CD4-positive, alpha-beta memory T cell (primary cell): ENCODE data around the gene COMMD9. TPM values are rescaled to one million over a fixed set of nuclear protein-coding genes. Genes with fewer than 3 reads are reported as not detected.

Experiments used
- CTCF ChIA-PET: fragments of 350-600 bp; sonication (Branson Sonifier 250); formaldehyde crosslinking; loops from one replicate; lab custom pipeline; 2021; ENCODE audit warnings: inconsistent platforms; ENCODE audit not compliant: partially characterized antibody; lab: Charles Lee
- POLR2A ChIA-PET: fragments of 350-600 bp; sonication (Branson Sonifier 250); formaldehyde crosslinking; loops from one replicate; lab custom pipeline; 2021; ENCODE audit not compliant: partially characterized antibody; lab: Charles Lee
- DNase-seq, 5 donors: peaks; one replicate each; pipeline versions ENCODE4 v3.0.0 to v3.0.0-alpha.2; 2020 to 2022; ENCODE audit warnings: mixed read lengths in 1 of 5
- H3K27ac ChIP-seq: one replicate; pipeline ENCODE4 v1.7.0; 2013; ENCODE audit warnings: low read depth, low read length
- H3K27me3 ChIP-seq: 2 replicates; pipeline ENCODE4 v1.7.0; 2013; ENCODE audit warnings: mild to moderate bottlenecking, low read length, moderate library complexity; ENCODE audit not compliant: insufficient read depth
- H3K36me3 ChIP-seq: 2 replicates; pipeline ENCODE4 v1.7.0; 2013; ENCODE audit warnings: mild to moderate bottlenecking, low read length, moderate library complexity; ENCODE audit not compliant: insufficient read depth
- H3K4me1 ChIP-seq: 2 replicates; pipeline ENCODE4 v1.7.0; 2013; ENCODE audit warnings: mild to moderate bottlenecking, low read length, moderate library complexity; ENCODE audit not compliant: insufficient read depth
- H3K4me3 ChIP-seq, 2 donors: one replicate each; pipeline ENCODE4 v1.7.0; 2013; ENCODE audit warnings: low read length in 2 of 2, mild to moderate bottlenecking in 1 of 2
- H3K9me3 ChIP-seq, 2 donors: one replicate each; pipeline ENCODE4 v1.7.0; 2013; ENCODE audit warnings: low read length in 2 of 2, control low read depth in 1 of 2; ENCODE audit not compliant: control insufficient read depth in 1 of 2
- H3K27ac Mint-ChIP-seq, 7 donors: one replicate each; pipeline ENCODE4 v1.8.0; 2020 to 2021; ENCODE audit warnings: mixed read lengths in 7 of 7, mild to moderate bottlenecking in 6 of 7, inconsistent platforms in 3 of 7, moderate library complexity in 3 of 7
- H3K27me3 Mint-ChIP-seq, 2 donors: one replicate each; pipeline ENCODE4 v1.8.0; 2020 to 2021; ENCODE audit warnings: mixed read lengths in 2 of 2
- H3K36me3 Mint-ChIP-seq, 2 donors: one replicate each; pipeline ENCODE4 v1.8.0; 2020 to 2021; ENCODE audit warnings: mixed read lengths in 2 of 2, inconsistent platforms in 1 of 2, mild to moderate bottlenecking in 1 of 2
- H3K4me1 Mint-ChIP-seq, 4 donors: one replicate each; pipeline ENCODE4 v1.8.0; 2020 to 2021; ENCODE audit warnings: mixed read lengths in 4 of 4, mild to moderate bottlenecking in 1 of 4
- H3K4me3 Mint-ChIP-seq, 8 donors: one replicate each; pipeline ENCODE4 v1.8.0; 2020 to 2021; ENCODE audit warnings: mixed read lengths in 8 of 8, mild to moderate bottlenecking in 7 of 8, moderate library complexity in 6 of 8, inconsistent platforms in 3 of 8
- H3K9me3 Mint-ChIP-seq, 8 donors: one replicate each; pipeline ENCODE4 v1.8.0; 2020 to 2021; ENCODE audit warnings: mixed read lengths in 8 of 8, mild to moderate bottlenecking in 5 of 8, inconsistent platforms in 3 of 8, moderate library complexity in 1 of 8
- intact Hi-C: fragments of 100-400 bp; cut with micrococcal nuclease; formaldehyde crosslinking; loops from one replicate; pipeline ENCODE4 v1.15.1; 2023
- polyA plus RNA-seq, 2 donors: library from polyadenylated mRNA; unstranded; fragments of 300-500 nt; fragmentation: Illumina TruSeq; gene quantifications; one replicate each; pipeline ENCODE4 v1.2.3, GENCODE V29; 2021
- total RNA-seq, 2 experiments: library from RNA; stranded (reverse); gene quantifications; one replicate each; pipeline ENCODE4 v1.2.3, GENCODE V29; 2021

Gene COMMD9
- total and polyA plus RNA-seq, 4 experiments from 2014 or later, result 33.9 to 91.7 (median 54.4) TPM

DNA sequence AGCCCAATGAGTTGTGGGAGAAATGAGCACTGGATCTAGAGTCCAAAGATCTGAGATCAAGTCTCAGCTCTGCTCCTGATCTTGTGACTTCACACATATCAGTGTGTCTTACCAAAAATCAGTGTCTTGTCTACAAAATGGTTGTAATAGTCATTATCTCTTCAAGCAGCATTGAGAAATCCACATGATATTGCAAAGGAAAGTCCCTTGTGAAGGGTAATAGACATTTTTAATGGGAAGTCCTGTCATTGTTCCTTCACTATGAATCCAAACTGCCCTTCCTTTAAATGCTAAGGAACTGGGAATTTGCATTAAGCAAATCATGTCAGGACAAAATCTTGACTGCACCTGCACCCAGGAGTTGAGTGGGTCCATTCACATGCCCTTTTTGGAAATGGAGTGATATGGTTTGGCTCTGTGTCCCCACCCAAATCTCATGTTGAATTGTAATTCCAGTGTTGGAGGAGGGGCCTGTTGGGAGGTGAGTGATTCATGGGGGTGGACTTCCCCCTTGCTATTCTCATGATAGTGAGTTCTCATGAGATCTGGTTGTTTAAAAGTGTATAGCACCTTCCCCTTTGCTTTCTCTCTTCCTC lies 51.1 kb downstream of the COMMD9 start:
- H3K27me3 Mint-ChIP-seq, result peaks cover 5 to 19% of the 10 kb centered on the region in 2 donors

GRCh38 chr11:36237391-36237790 lies 51.8 kb downstream of the COMMD9 start:
- no peak for DNase-seq
- H3K36me3 Mint-ChIP-seq, result no peaks in the 10 kb centered on the region
- CTCF ChIA-PET, result no interaction called here
- Histone ChIP-seq H3K27ac (no peak overlapping the region), H3K4me1 (no peaks in the 10 kb centered on the region), H3K9me3 (no peaks in the 10 kb centered on the region), H3K27me3 (no peaks in the 10 kb centered on the region), H3K4me3 (no peak overlapping the region), H3K36me3 (no peaks in the 10 kb centered on the region)
- no peaks in the 10 kb centered on the region for H3K4me1 Mint-ChIP-seq
- H3K27ac Mint-ChIP-seq, result no peak overlapping the region
- no peak overlapping the region for H3K4me3 Mint-ChIP-seq
- intact Hi-C loops, result no loop called here
- H3K9me3 Mint-ChIP-seq, result no peaks in the 10 kb centered on the region
- peaks cover 4 to 12% of the 10 kb centered on the region in 2 donors for H3K27me3 Mint-ChIP-seq
- POLR2A ChIA-PET, result no interaction called here

More for the DNA sequence above, 51.1 kb downstream of the COMMD9 start:
- H3K4me3 ChIP-seq, result no peak overlapping the region
- no peak for DNase-seq
- no peaks in the 10 kb centered on the region for H3K9me3 ChIP-seq
- CTCF ChIA-PET, result no interaction called here
- no peaks in the 10 kb centered on the region for H3K4me1 ChIP-seq
- intact Hi-C loops, result no loop called here
- no peaks in the 10 kb centered on the region for H3K36me3 Mint-ChIP-seq
- no peaks in the 10 kb centered on the region for H3K36me3 ChIP-seq
- no peaks in the 10 kb centered on the region for H3K9me3 Mint-ChIP-seq
- POLR2A ChIA-PET, result no interaction called here
- H3K4me3 Mint-ChIP-seq, result no peak overlapping the region
- no peak overlapping the region for H3K27ac Mint-ChIP-seq
- no peaks in the 10 kb centered on the region for H3K4me1 Mint-ChIP-seq
- H3K27me3 ChIP-seq, result no peaks in the 10 kb centered on the region
- H3K27ac ChIP-seq, result no peak overlapping the region

DNA sequence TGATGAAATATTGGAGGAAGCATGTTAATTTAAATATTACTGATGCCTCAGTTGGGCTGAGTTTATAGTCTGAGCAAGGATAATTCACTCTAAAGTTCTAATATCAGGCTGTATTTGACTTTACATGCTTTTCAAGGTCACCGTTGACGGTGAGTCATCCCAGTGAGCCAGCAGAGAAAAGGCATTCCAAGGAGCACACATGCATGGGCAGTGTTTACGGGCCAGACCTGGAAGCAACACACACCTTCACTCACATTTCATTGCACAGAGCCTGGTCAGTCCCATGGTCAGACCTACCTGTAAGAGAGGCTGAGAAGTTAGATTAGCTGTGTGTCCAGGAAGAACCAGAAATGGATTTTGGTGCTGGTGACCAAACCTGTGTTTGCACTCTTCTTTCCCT lies 53.5 kb downstream of the COMMD9 start:
- no peaks in the 10 kb centered on the region for H3K4me1 ChIP-seq
- peaks cover 7 to 10% of the 10 kb centered on the region in 2 donors for H3K27me3 Mint-ChIP-seq
- intact Hi-C loops, result no loop called here
- no peaks in the 10 kb centered on the region for H3K36me3 Mint-ChIP-seq
- H3K9me3 Mint-ChIP-seq, result no peaks in the 10 kb centered on the region
- no peaks in the 10 kb centered on the region for H3K27me3 ChIP-seq
- H3K4me3 ChIP-seq, result no peak overlapping the region
- H3K4me1 Mint-ChIP-seq, result no peaks in the 10 kb centered on the region
- no peak overlapping the region for H3K27ac ChIP-seq
- no peak for DNase-seq
- H3K9me3 ChIP-seq, result no peaks in the 10 kb centered on the region
- no peak overlapping the region for H3K27ac Mint-ChIP-seq
- ChIA-PET CTCF (no interaction called here), POLR2A (no interaction called here)
- no peak overlapping the region for H3K4me3 Mint-ChIP-seq
- H3K36me3 ChIP-seq, result no peaks in the 10 kb centered on the region

- no peaks in the 10 kb centered on the region for H3K36me3 ChIP-seq
- Mint-ChIP-seq H3K36me3 (no peaks in the 10 kb centered on the region), H3K4me3 (no peak overlapping the region), H3K27ac (no peak overlapping the region), H3K27me3 (peaks cover 7 to 12% of the 10 kb centered on the region in 2 donors), H3K4me1 (no peaks in the 10 kb centered on the region), H3K9me3 (no peaks in the 10 kb centered on the region)
- POLR2A ChIA-PET, result no interaction called here
- H3K9me3 ChIP-seq, result no peaks in the 10 kb centered on the region
- H3K27me3 ChIP-seq, result no peaks in the 10 kb centered on the region
- CTCF ChIA-PET, result no interaction called here
- no peaks in the 10 kb centered on the region for H3K4me1 ChIP-seq
- no peak for DNase-seq
- H3K27ac ChIP-seq, result no peak overlapping the region
- intact Hi-C loops, result no loop called here
- H3K4me3 ChIP-seq, result no peak overlapping the region
Measured at GRCh38 chr11:36234825-36235224, 54.4 kb downstream of the COMMD9 start.

- Mint-ChIP-seq H3K27me3 (peaks cover 7 to 12% of the 10 kb centered on the region in 2 donors), H3K36me3 (no peaks in the 10 kb centered on the region), H3K4me3 (no peak overlapping the region), H3K9me3 (no peaks in the 10 kb centered on the region), H3K4me1 (no peaks in the 10 kb centered on the region), H3K27ac (no peak overlapping the region)
- intact Hi-C loops, result no loop called here
- Histone ChIP-seq H3K27ac (no peak overlapping the region), H3K36me3 (no peaks in the 10 kb centered on the region), H3K9me3 (no peaks in the 10 kb centered on the region), H3K27me3 (no peaks in the 10 kb centered on the region), H3K4me1 (no peaks in the 10 kb centered on the region), H3K4me3 (no peak overlapping the region)
- no peak for DNase-seq
- ChIA-PET POLR2A (no interaction called here), CTCF (interaction anchor here (0.7 kb wide), 1 partner anchor 170 kb away, joined by 3 read pairs; no protein-coding TSS in a partner anchor)
Measured at GRCh38 chr11:36233204-36233603, 56.0 kb downstream of the COMMD9 start.

DNA sequence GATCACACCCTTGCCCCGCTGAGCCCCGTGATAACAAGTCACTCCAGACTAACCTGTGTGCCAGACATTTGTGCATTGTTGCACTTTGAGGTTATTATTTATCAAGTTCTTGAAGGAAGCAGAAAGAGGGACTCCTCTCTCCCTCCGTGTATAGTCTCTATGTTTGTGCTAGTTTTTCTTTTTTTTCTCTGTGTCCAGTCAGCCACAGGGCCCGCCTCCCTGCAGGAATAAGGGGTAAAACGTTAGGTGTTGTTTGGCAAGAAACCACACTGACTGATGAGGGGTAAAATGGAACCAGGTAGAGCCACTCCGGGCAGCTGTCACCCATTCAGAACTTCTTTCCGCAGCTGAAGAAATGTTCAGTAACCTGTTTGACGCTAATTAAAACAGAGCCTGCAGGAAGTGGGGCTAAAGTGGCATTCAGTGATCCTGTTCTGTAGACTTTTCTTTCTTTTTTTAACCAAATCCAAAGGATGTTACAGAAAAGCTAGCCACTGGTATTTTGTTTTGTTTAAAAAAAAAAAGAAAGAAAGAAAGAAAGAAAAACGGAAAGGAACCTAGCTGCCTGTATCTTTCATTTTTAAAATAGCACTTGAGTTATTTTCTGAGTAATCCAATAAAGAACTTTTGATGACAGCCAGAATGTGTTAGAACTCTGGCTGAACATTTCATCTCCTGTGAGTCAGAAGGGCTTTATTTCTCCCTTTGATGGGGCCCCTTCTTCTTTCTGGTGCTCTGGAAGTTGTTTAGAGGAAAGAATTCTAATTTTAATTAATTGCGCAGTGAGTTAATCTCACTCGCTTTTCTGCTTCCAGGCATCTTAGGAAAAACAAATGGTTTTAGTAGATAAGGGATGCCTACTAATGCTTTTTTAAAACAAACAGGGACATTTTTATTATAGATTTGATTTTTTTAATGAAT lies 58.2 kb downstream of the COMMD9 start:
- no peak overlapping the region for H3K27ac ChIP-seq
- H3K36me3 ChIP-seq, result no peaks in the 10 kb centered on the region
- no peaks in the 10 kb centered on the region for H3K9me3 ChIP-seq
- DNase-seq, result no peak
- CTCF ChIA-PET, result no interaction called here
- no peaks in the 10 kb centered on the region for H3K4me1 ChIP-seq
- no peaks in the 10 kb centered on the region for H3K4me1 Mint-ChIP-seq
- no peak overlapping the region for H3K4me3 ChIP-seq
- H3K27me3 ChIP-seq, result no peaks in the 10 kb centered on the region
- intact Hi-C loops, result no loop called here
- H3K27me3 Mint-ChIP-seq, result peaks cover 6 to 7% of the 10 kb centered on the region in 2 donors
- H3K4me3 Mint-ChIP-seq, result no peak overlapping the region
- POLR2A ChIA-PET, result no interaction called here
- no peak overlapping the region for H3K27ac Mint-ChIP-seq
- H3K36me3 Mint-ChIP-seq, result no peaks in the 10 kb centered on the region
- H3K9me3 Mint-ChIP-seq, result no peaks in the 10 kb centered on the region

- Mint-ChIP-seq H3K27ac (no peak overlapping the region), H3K4me3 (no peak overlapping the region), H3K4me1 (no peaks in the 10 kb centered on the region), H3K36me3 (no peaks in the 10 kb centered on the region), H3K9me3 (no peaks in the 10 kb centered on the region), H3K27me3 (peaks cover 5 to 6% of the 10 kb centered on the region in 2 donors)
- H3K4me3 ChIP-seq, result no peak overlapping the region
- no peaks in the 10 kb centered on the region for H3K27me3 ChIP-seq
- ChIA-PET CTCF (no interaction called here), POLR2A (no interaction called here)
- no peak for DNase-seq
- H3K9me3 ChIP-seq, result no peaks in the 10 kb centered on the region
- intact Hi-C loops, result no loop called here
- H3K36me3 ChIP-seq, result no peaks in the 10 kb centered on the region
- H3K27ac ChIP-seq, result no peak overlapping the region
- H3K4me1 ChIP-seq, result no peaks in the 10 kb centered on the region
Measured at GRCh38 chr11:36229091-36229705, 60.0 kb downstream of the COMMD9 start.
